ENCODE data around the gene COBL.
A peak's percentile ranks its signal among the peaks of the same experiment; 100 is the strongest.

DNA sequence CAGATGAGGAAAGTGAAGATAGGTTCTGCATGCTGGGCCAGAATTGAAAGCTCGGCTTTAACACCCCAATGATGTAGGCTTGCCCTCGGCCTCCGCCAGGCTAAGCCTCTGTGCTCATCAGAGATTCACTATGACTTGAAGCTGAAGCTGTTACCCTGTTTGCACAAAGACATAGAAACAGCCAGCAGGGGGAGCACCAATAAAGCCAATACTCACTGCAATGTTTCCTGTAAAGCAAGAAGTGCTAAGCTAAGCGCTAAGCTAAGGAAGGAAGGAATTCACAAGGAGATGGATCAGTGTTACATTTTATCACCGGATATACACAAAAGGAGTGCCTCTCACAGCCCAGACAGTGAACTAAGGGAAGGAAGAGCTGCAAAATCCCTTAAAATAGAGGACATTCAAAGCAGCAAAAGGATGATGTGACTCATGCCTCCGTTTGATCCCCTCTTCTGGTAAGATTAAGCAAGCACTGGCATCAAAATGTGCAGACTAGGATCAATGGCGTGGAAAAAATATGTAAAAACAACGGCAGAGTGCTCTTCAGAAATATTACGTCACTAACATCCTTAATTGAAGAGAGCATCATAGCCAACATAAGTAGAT lies 153.8 kb downstream of the COBL start:
- TF ChIP-seq POLR2A (IDR thresholded peaks at IDR 0.05; ENCODE audit: low read depth, low read length), result no peak
- TF ChIP-seq EZH2 (IDR thresholded peaks at IDR 0.05; ENCODE audit: borderline replicate concordance, low read depth, low read length, severe bottlenecking), result no peak
- TF ChIP-seq, protein P1, sequence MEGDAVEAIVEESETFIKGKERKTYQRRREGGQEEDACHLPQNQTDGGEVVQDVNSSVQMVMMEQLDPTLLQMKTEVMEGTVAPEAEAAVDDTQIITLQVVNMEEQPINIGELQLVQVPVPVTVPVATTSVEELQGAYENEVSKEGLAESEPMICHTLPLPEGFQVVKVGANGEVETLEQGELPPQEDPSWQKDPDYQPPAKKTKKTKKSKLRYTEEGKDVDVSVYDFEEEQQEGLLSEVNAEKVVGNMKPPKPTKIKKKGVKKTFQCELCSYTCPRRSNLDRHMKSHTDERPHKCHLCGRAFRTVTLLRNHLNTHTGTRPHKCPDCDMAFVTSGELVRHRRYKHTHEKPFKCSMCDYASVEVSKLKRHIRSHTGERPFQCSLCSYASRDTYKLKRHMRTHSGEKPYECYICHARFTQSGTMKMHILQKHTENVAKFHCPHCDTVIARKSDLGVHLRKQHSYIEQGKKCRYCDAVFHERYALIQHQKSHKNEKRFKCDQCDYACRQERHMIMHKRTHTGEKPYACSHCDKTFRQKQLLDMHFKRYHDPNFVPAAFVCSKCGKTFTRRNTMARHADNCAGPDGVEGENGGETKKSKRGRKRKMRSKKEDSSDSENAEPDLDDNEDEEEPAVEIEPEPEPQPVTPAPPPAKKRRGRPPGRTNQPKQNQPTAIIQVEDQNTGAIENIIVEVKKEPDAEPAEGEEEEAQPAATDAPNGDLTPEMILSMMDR (IDR thresholded peaks at IDR 0.05; ENCODE audit: extremely low read depth in 1 of 2, insufficient read depth in 1 of 2, low read depth in 1 of 2, low read length in 2 of 2), result peak; percentile 83
- TF ChIP-seq MYC (IDR thresholded peaks at IDR 0.05; ENCODE audit: low read depth, low read length), result no peak
- no peak for TF ChIP-seq POLR2AphosphoS5 (IDR thresholded peaks at IDR 0.05; ENCODE audit: insufficient read depth, low read depth, low read length)
- TF ChIP-seq FOS (IDR thresholded peaks at IDR 0.05; ENCODE audit: borderline replicate concordance, insufficient read depth, low read length), result peak; percentile 36
